CD8-positive, alpha-beta memory T cell (primary cell): ENCODE results near the gene PPFIBP1. TPM values are rescaled to one million over a fixed set of nuclear protein-coding genes. Genes with fewer than 3 reads are reported as not detected.

ENCODE experiments used
- CTCF ChIA-PET: fragments of 350-600 bp; sonication (Branson Sonifier 250); formaldehyde crosslinking; loops from one replicate; lab custom pipeline; 2021; ENCODE audit warnings: antibody characterized with exemption; lab: Charles Lee
- POLR2A ChIA-PET: fragments of 350-600 bp; sonication (Branson Sonifier 250); formaldehyde crosslinking; loops from one replicate; lab custom pipeline; 2021; ENCODE audit warnings: antibody characterized with exemption; lab: Charles Lee
- DNase-seq, 5 donors: peaks; one replicate each; pipeline versions ENCODE4 v3.0.0 to v3.0.0-alpha.2; 2020 to 2022; ENCODE audit warnings: mixed read lengths in 1 of 5
- H3K27ac ChIP-seq: one replicate; pipeline ENCODE4 v1.7.0; 2013; ENCODE audit warnings: low read depth, mild to moderate bottlenecking, low read length, moderate library complexity
- H3K27me3 ChIP-seq: 2 replicates; pipeline ENCODE4 v1.7.0; 2013; ENCODE audit warnings: low read length, mild to moderate bottlenecking; ENCODE audit not compliant: insufficient read depth, poor library complexity, severe bottlenecking
- H3K36me3 ChIP-seq: 2 replicates; pipeline ENCODE4 v1.7.0; 2013; ENCODE audit warnings: mild to moderate bottlenecking, low read length, moderate library complexity; ENCODE audit not compliant: insufficient read depth
- H3K4me1 ChIP-seq: 2 replicates; pipeline ENCODE4 v1.7.0; 2013; ENCODE audit warnings: mild to moderate bottlenecking, low read length, moderate library complexity; ENCODE audit not compliant: insufficient read depth
- H3K4me3 ChIP-seq: 2 replicates; pipeline ENCODE4 v1.7.0; 2013; ENCODE audit warnings: mild to moderate bottlenecking, low read length
- H3K9me3 ChIP-seq: 2 replicates; pipeline ENCODE4 v1.7.0; 2013; ENCODE audit warnings: mild to moderate bottlenecking, low read length
- H3K27ac Mint-ChIP-seq, 8 donors: one replicate each; pipeline ENCODE4 v1.8.0; 2020 to 2021; ENCODE audit warnings: mixed read lengths in 8 of 8, mild to moderate bottlenecking in 6 of 8, inconsistent platforms in 3 of 8, moderate library complexity in 3 of 8
- H3K27me3 Mint-ChIP-seq, 2 donors: one replicate each; pipeline ENCODE4 v1.8.0; 2020 to 2021; ENCODE audit warnings: mixed read lengths in 2 of 2, mild to moderate bottlenecking in 1 of 2, moderate library complexity in 1 of 2
- H3K36me3 Mint-ChIP-seq, 3 donors: one replicate each; pipeline ENCODE4 v1.8.0; 2020 to 2021; ENCODE audit warnings: mixed read lengths in 3 of 3, inconsistent platforms in 1 of 3, mild to moderate bottlenecking in 1 of 3
- H3K4me1 Mint-ChIP-seq, 3 donors: one replicate each; pipeline ENCODE4 v1.8.0; 2020 to 2021; ENCODE audit warnings: mixed read lengths in 3 of 3, inconsistent platforms in 1 of 3, mild to moderate bottlenecking in 1 of 3
- H3K4me3 Mint-ChIP-seq, 7 donors: one replicate each; pipeline ENCODE4 v1.8.0; 2020 to 2021; ENCODE audit warnings: mixed read lengths in 7 of 7, mild to moderate bottlenecking in 6 of 7, moderate library complexity in 4 of 7, inconsistent platforms in 2 of 7
- H3K9me3 Mint-ChIP-seq, 5 donors: one replicate each; pipeline ENCODE4 v1.8.0; 2020 to 2022; ENCODE audit warnings: mixed read lengths in 5 of 5, mild to moderate bottlenecking in 3 of 5, moderate library complexity in 2 of 5, inconsistent platforms in 1 of 5
- polyA plus RNA-seq: library from polyadenylated mRNA; unstranded; fragments of 300-500 nt; fragmentation: Illumina TruSeq; gene quantifications from one replicate; pipeline ENCODE4 v1.2.3, GENCODE V29; 2021
- total RNA-seq, 2 experiments: library from RNA; stranded (reverse); gene quantifications; one replicate each; pipeline ENCODE4 v1.2.3, GENCODE V29; 2021

Gene PPFIBP1
- total and polyA plus RNA-seq, 3 experiments from 2014 or later, result 1.2 to 10.7 (median 6.2) TPM

DNA sequence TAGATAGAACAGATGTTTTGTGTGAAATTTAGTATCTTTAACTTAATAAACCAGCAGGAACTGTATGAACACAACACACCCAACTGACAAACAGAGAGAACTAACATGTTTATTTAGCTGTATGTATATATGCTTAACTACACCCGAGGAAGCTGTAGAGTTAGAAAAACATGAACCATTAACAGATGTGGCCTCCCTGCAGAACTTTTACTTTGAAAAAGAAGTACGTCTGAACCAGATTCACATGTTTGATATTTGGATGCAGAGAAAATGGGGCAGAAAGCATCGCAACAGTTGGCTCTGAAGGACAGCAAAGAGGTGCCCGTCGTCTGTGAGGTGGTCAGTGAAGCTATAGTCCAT is 172.3 kb downstream of the PPFIBP1 start, which contains the start of gene REP15:
Gene REP15 (plus strand): TSS at position 155 of the 360 bp plus-strand sequence. CDS start 116 bp downstream, at position 271.
- H3K27ac Mint-ChIP-seq, result peak within 1 kb of the TSS in 1 of 8 donors; percentile 73
- Histone ChIP-seq H3K27me3 (no peaks in the 10 kb centered on the region), H3K4me3 (no peak within 1 kb of the TSS), H3K27ac (no peak within 1 kb of the TSS), H3K36me3 (no peaks in the 10 kb centered on the region), H3K9me3 (no peaks in the 10 kb centered on the region), H3K4me1 (no peaks in the 10 kb centered on the region)
- H3K27me3 Mint-ChIP-seq, result peaks cover 5 to 30% of the 10 kb centered on the region in 2 donors
- H3K36me3 Mint-ChIP-seq, result peaks cover 0 to 1% (median 0%) of the 10 kb centered on the region in 3 donors
- H3K4me3 Mint-ChIP-seq, result no peak within 1 kb of the TSS
- H3K9me3 Mint-ChIP-seq, result no peaks in the 10 kb centered on the region
- no peaks in the 10 kb centered on the region for H3K4me1 Mint-ChIP-seq
- DNase-seq, result no peak
- POLR2A ChIA-PET, result no interaction called here
- CTCF ChIA-PET, result no interaction called here

DNA sequence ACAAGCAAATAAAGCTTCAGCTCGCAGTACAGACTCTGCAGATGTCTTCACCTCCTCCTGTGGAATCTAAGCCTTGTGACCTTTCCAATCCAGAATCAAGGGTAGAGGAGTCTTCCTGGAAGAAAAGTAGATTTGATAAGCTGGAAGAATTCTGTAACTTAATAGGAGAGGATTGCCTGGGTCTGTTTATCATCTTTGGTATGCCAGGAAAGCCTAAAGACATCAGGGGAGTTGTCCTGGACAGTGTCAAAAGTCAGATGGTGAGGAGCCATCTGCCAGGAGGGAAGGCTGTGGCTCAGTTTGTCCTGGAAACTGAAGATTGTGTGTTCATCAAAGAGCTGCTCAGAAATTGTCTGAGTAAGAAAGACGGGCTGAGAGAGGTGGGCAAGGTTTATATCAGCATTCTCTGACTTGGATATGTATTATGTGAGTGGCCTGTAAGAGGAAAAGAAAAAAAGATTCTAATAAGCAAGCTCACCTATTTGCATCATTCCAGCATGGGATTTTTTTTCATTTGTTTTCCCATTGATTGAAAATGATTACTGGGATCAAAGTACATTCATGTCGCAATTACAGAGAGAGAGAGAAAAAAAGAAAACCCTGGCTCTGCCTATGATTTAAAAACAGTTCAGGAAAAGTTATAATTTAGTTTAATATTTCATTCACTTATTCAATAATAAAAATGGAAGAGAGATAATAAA is 173.0 kb downstream of the PPFIBP1 start:
- Histone ChIP-seq H3K9me3 (no peaks in the 10 kb centered on the region), H3K4me1 (no peaks in the 10 kb centered on the region), H3K27me3 (no peaks in the 10 kb centered on the region), H3K27ac (no peak overlapping the region), H3K36me3 (no peaks in the 10 kb centered on the region), H3K4me3 (no peak overlapping the region)
- no peak for DNase-seq
- no peaks in the 10 kb centered on the region for H3K9me3 Mint-ChIP-seq
- H3K4me1 Mint-ChIP-seq, result no peaks in the 10 kb centered on the region
- peaks cover 7 to 30% of the 10 kb centered on the region in 2 donors for H3K27me3 Mint-ChIP-seq
- H3K27ac Mint-ChIP-seq, result no peak overlapping the region
- ChIA-PET POLR2A (no interaction called here), CTCF (no interaction called here)
- H3K36me3 Mint-ChIP-seq, result peaks cover 0 to 1% (median 0%) of the 10 kb centered on the region in 3 donors
- no peak overlapping the region for H3K4me3 Mint-ChIP-seq

DNA sequence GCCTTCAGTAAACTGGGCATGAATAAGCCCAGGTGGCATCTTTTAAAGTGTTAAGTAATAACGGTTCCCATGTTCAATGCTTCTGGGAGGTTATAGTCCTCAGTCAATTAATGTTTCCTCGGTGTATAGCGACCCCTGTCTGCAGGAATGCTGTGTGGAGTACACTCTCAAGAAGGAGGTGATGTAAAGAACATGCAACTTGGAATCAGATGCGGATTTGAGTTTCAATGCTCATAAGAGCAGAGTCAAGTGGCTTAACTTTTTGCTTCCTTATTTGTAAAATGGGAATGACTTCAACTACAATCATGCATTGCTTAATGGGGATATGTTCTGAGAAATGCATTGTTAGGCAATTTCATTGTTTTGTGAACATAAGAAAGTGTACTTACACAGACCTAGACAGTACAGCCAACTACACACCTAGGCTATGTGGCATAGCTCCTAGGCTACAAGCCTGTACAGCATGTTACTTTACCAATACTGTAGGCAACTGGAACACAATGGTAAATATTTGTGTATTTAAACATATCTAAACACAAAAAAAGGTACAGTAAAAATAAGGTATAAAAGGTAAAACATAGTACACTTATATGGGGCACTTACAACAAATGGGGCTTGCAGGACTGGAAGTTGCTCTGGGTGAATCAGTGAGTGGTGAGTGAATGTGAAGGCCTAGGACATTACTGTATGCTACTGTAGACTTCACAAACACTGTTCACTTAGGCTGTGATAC is 179.9 kb downstream of the PPFIBP1 start:
- Mint-ChIP-seq H3K4me3 (no peak overlapping the region), H3K4me1 (no peaks in the 10 kb centered on the region), H3K27ac (no peak overlapping the region), H3K36me3 (no peaks in the 10 kb centered on the region), H3K9me3 (no peaks in the 10 kb centered on the region), H3K27me3 (peaks cover 6 to 30% of the 10 kb centered on the region in 2 donors)
- Histone ChIP-seq H3K27me3 (no peaks in the 10 kb centered on the region), H3K36me3 (no peaks in the 10 kb centered on the region), H3K4me1 (no peaks in the 10 kb centered on the region), H3K4me3 (no peak overlapping the region), H3K9me3 (no peaks in the 10 kb centered on the region), H3K27ac (no peak overlapping the region)
- peak; percentile 40 to 74 (median 44) for DNase-seq
- ChIA-PET CTCF (interaction anchor here (1.0 to 2.9 kb wide), 2 partner anchors 51 to 270 kb away, joined by 3 to 15 read pairs; no protein-coding TSS in a partner anchor), POLR2A (no interaction called here)

DNA sequence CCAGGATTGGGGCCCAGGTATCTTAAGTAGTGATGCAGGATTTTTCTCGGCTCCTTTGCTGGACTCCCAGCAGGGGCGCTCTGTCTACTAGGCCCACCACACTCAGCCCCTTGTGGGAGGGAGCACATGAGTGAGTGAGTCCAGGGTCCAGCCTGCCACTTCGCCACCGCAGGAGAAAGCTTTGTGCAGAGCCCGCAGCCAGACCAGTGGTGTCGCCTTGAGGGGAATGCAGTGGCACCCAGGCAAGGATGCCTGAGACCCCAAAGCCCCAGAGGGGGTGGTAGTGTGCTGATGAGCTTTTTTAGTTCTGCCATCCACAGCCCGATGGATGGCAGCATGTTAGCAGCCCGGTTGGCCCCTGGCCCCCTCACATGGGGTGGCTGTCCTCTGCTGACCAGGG is 181.3 kb downstream of the PPFIBP1 start:
- Mint-ChIP-seq H3K4me1 (peaks cover 3 to 4% (median 4%) of the 10 kb centered on the region in 3 donors), H3K27ac (no peak overlapping the region), H3K36me3 (peaks cover 0 to 2% (median 0%) of the 10 kb centered on the region in 3 donors), H3K4me3 (no peak overlapping the region), H3K27me3 (peaks cover 6 to 22% of the 10 kb centered on the region in 2 donors), H3K9me3 (no peaks in the 10 kb centered on the region)
- no peak for DNase-seq
- Histone ChIP-seq H3K9me3 (no peaks in the 10 kb centered on the region), H3K4me1 (no peaks in the 10 kb centered on the region), H3K4me3 (no peak overlapping the region), H3K27ac (no peak overlapping the region), H3K36me3 (no peaks in the 10 kb centered on the region), H3K27me3 (no peaks in the 10 kb centered on the region)
- POLR2A ChIA-PET, result no interaction called here
- CTCF ChIA-PET, result no interaction called here

DNA sequence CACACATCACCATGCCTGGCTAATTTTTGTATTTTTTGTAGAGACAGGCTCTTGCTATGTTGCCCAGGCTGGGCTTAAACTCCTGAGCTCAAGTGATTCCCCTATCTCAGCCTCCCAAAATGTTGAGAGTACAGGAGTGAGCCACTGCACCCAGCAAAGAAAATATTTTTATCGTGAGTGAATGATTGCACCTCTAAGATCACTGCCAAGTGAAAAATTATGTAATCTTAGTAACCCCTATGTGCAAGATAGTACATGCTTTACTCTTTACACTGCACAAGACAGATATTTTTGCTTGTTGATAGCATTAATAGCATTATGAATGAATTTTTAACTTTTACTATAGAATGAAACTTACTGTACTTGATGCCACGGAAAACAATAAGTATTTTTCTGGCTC is 183.2 kb downstream of the PPFIBP1 start:
- Mint-ChIP-seq H3K4me3 (peak overlapping the region in 1 of 7 donors; percentile 64), H3K27me3 (peaks cover 0 to 18% of the 10 kb centered on the region in 2 donors), H3K9me3 (no peaks in the 10 kb centered on the region), H3K4me1 (peaks cover 19 to 21% (median 20%) of the 10 kb centered on the region in 3 donors), H3K36me3 (peaks cover 0 to 16% (median 1%) of the 10 kb centered on the region in 3 donors), H3K27ac (no peak overlapping the region)
- H3K9me3 ChIP-seq, result no peaks in the 10 kb centered on the region
- H3K27ac ChIP-seq, result no peak overlapping the region
- H3K4me3 ChIP-seq, result no peak overlapping the region
- peaks cover 10% of the 10 kb centered on the region for H3K4me1 ChIP-seq
- DNase-seq, result no peak
- ChIA-PET CTCF (interaction anchor here (1.5 kb wide), 1 partner anchor 273 kb away, joined by 4 read pairs; no protein-coding TSS in a partner anchor), POLR2A (no interaction called here)
- H3K36me3 ChIP-seq, result no peaks in the 10 kb centered on the region
- H3K27me3 ChIP-seq, result no peaks in the 10 kb centered on the region

DNA sequence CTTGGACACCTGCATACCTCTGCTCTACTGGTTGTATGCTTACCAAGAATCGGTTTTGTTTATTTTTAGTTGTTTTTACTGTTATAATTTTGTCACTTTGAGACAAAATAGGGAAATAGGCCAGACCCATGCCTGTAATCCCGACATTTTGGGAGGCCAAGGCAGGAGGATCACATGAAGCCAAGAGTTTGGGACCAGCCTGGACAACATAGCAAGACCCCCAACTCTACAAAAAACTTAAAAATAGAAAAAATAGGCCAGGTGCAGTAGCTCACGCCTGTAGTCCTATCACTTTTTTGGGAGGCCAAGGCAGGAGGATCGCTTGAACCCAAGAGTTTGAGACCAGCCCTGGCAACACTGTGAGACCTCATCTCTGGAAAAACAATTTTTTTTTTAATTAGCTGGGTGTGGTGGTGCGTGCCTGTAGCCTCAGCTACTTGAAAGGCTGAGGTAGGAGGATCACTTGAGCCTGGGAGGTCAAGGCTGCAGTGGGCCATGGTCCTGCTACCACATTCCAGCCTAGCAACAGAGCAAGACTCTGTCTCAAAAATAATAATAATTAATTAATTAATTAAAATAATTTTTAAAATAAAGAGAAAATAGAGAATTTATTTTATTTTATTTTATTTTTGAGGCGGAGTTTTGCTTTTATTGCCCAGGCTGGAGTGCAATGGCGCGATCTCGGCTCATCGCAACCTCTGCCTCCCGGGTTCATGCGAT is 185.4 kb downstream of the PPFIBP1 start:
- no peaks in the 10 kb centered on the region for H3K9me3 ChIP-seq
- no peaks in the 10 kb centered on the region for H3K36me3 ChIP-seq
- ChIA-PET POLR2A (interaction anchor here (1.2 to 1.5 kb wide), 3 partner anchors 12 to 186 kb away, joined by 3 to 4 read pairs (median 3); partner anchors contain the start of genes KLHL42 and MANSC4), CTCF (interaction anchor here (0.9 to 1.2 kb wide), 3 partner anchors 8 to 275 kb away, joined by 3 to 4 read pairs (median 3); partner anchors contain the start of genes KLHL42 and MANSC4)
- H3K27me3 Mint-ChIP-seq, result peaks cover 0 to 18% of the 10 kb centered on the region in 2 donors
- H3K9me3 Mint-ChIP-seq, result no peaks in the 10 kb centered on the region
- peak overlapping the region; percentile 3 to 99 (median 93) for H3K4me3 Mint-ChIP-seq
- H3K4me3 ChIP-seq, result no peak overlapping the region
- no peaks in the 10 kb centered on the region for H3K27me3 ChIP-seq
- no peak overlapping the region for H3K27ac ChIP-seq
- no peak for DNase-seq
- peaks cover 0 to 26% (median 3%) of the 10 kb centered on the region in 3 donors for H3K36me3 Mint-ChIP-seq
- peak overlapping the region in 1 of 8 donors; percentile 74 for H3K27ac Mint-ChIP-seq
- H3K4me1 ChIP-seq, result peaks cover 13% of the 10 kb centered on the region
- H3K4me1 Mint-ChIP-seq, result peaks cover 33 to 42% (median 37%) of the 10 kb centered on the region in 3 donors

DNA sequence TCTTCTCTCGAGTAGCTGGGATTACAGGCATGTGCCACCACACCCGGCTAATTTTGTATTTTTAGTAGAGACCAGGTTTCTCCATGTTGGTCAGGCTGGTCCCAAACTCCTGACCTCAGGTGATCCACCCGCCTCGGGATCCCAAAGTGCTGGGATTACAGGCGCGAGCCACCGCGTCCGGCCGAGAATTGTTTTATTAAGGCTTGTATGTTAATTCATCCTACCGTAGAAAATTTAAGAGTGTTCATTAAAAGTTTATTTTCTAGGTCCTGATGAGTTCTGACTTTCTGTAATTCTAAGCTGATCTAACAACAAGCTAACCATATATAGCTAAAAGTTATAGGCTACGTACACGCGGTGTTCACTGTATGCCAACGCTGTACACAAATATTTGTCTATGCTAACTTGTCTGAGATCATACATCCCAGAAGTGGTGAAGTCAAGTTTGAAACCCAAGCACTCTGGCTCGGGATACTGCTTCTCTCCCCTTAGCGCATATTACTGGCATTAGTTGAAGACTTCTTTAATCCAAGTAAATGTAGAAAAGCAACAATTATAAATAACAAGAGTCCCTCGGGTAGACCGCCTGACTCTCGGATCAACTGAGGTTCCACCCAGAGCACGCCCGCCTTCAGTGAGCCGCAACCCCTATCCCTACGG is 186.1 kb downstream of the PPFIBP1 start:
- no peaks in the 10 kb centered on the region for H3K9me3 Mint-ChIP-seq
- ChIA-PET POLR2A (interaction anchor here (1.2 to 1.5 kb wide), 3 partner anchors 12 to 187 kb away, joined by 3 to 4 read pairs (median 3); partner anchors contain the start of genes KLHL42 and MANSC4), CTCF (interaction anchor here (0.9 to 1.2 kb wide), 3 partner anchors 9 to 276 kb away, joined by 3 to 4 read pairs (median 3); partner anchors contain the start of genes KLHL42 and MANSC4)
- no peak for DNase-seq
- no peaks in the 10 kb centered on the region for H3K27me3 ChIP-seq
- peaks cover 13% of the 10 kb centered on the region for H3K4me1 ChIP-seq
- H3K36me3 Mint-ChIP-seq, result peaks cover 0 to 31% (median 5%) of the 10 kb centered on the region in 3 donors
- peak overlapping the region; percentile 74 to 99 (median 96) for H3K27ac Mint-ChIP-seq
- H3K4me3 ChIP-seq, result peak overlapping the region; percentile 73
- no peaks in the 10 kb centered on the region for H3K9me3 ChIP-seq
- peaks cover 35 to 46% (median 37%) of the 10 kb centered on the region in 3 donors for H3K4me1 Mint-ChIP-seq
- H3K36me3 ChIP-seq, result no peaks in the 10 kb centered on the region
- peak overlapping the region; percentile 61 for H3K27ac ChIP-seq
- peak overlapping the region; percentile 90 to 99 (median 93) for H3K4me3 Mint-ChIP-seq
- H3K27me3 Mint-ChIP-seq, result peaks cover 0 to 18% of the 10 kb centered on the region in 2 donors
